Suppressor macrophage treated with lipopolysaccharide for 1 hour (primary cell): ENCODE results near the gene PRKCH.
A peak's percentile ranks its signal among the peaks of the same experiment; 100 is the strongest.
"Not testable (repeated sequence)": the region's sequence is repeated elsewhere in the genome, so short reads cannot be mapped to it uniquely, and the experiment has no call there.

ENCODE experiments used
- DNase-seq, 3 donors: peaks; one replicate each; pipeline ENCODE4 v3.0.0-alpha.2; 2020 to 2022

Gene PRKCH

GRCh38 chr14:61308701-61309100, 12.7 kb upstream of the PRKCH start:
- DNase-seq, result not testable (repeated sequence)

GRCh38 chr14:61315313-61315712, 6.1 kb upstream of the PRKCH start:
- no peak for DNase-seq

- no peak for DNase-seq
Observed at GRCh38 chr14:61319086-61319485, 2.3 kb upstream of the PRKCH start.

GRCh38 chr14:61319706-61320105, 1.7 kb upstream of the PRKCH start:
- no peak for DNase-seq

GRCh38 chr14:61320170-61320569, 1.2 kb upstream of the PRKCH start:
- not testable (repeated sequence) for DNase-seq

GRCh38 chr14:61320806-61321384, 484 bp upstream of the PRKCH start:
- DNase-seq, result no peak

- peak in 1 of 3 donors; percentile 23 for DNase-seq
Observed at GRCh38 chr14:61322011-61322798, 826 bp downstream of the PRKCH start.

- DNase-seq, result no peak
Observed at GRCh38 chr14:61322799-61323290, 1.5 kb downstream of the PRKCH start.

- no peak for DNase-seq
Observed at GRCh38 chr14:61323970-61324369, 2.6 kb downstream of the PRKCH start.

GRCh38 chr14:61325166-61325565, 3.8 kb downstream of the PRKCH start:
- no peak for DNase-seq

GRCh38 chr14:61326146-61326545, 4.8 kb downstream of the PRKCH start:
- DNase-seq, result no peak

- no peak for DNase-seq
Observed at GRCh38 chr14:61326847-61327246, 5.5 kb downstream of the PRKCH start.

- DNase-seq, result peak; percentile 17 to 59 (median 44)
Observed at GRCh38 chr14:61328626-61329262, 7.4 kb downstream of the PRKCH start.

GRCh38 chr14:61329478-61330051, 8.2 kb downstream of the PRKCH start:
- DNase-seq, result peak; percentile 38 to 67 (median 63)

GRCh38 chr14:61330511-61330910, 9.1 kb downstream of the PRKCH start:
- no peak for DNase-seq

GRCh38 chr14:61331992-61332657, 10.7 kb downstream of the PRKCH start:
- no peak for DNase-seq

- no peak for DNase-seq
Observed at GRCh38 chr14:61332658-61333029, 11.3 kb downstream of the PRKCH start.

- DNase-seq, result no peak
Observed at GRCh38 chr14:61333087-61333486, 11.7 kb downstream of the PRKCH start.

- DNase-seq, result no peak
Observed at GRCh38 chr14:61334197-61334701, 12.9 kb downstream of the PRKCH start.

- no peak for DNase-seq
Observed at GRCh38 chr14:61335049-61335448, 13.7 kb downstream of the PRKCH start.

GRCh38 chr14:61335671-61336275, 14.4 kb downstream of the PRKCH start:
- DNase-seq, result no peak

- DNase-seq, result no peak
Observed at GRCh38 chr14:61337893-61338292, 16.5 kb downstream of the PRKCH start.
